Measurements from ENCODE around the gene MCF2L. TPM values are rescaled to one million over a fixed set of nuclear protein-coding genes. Genes with fewer than 3 reads are reported as not detected.

MCF2L gene
- total RNA-seq, 2 experiments from 2014 or later, result 2.8 to 16.4 TPM

- intact Hi-C loops (cut with micrococcal nuclease; ENCODE audit: unreplicated experiment), result no loop called here
- no peaks in the 10 kb centered on the region for H3K9me3 ChIP-seq (ENCODE audit: low read length)
- CTCF ChIA-PET (ENCODE audit: unreplicated experiment), result no interaction called here
- no peak for DNase-seq (ENCODE audit: low spot score)
- TF ChIP-seq EZH2phosphoT487 (IDR thresholded peaks at IDR 0.05; ENCODE audit: borderline replicate concordance, low read depth, low read length), result no peak
- H3K4me3 ChIP-seq (ENCODE audit: low read depth, low read length, poor library complexity, severe bottlenecking), result no peak overlapping the region
- no peak overlapping the region for H2AFZ ChIP-seq (ENCODE audit: low read length)
- no peaks in the 10 kb centered on the region for H3K9me2 ChIP-seq (ENCODE audit: insufficient read depth, low read length)
- no peak overlapping the region for H3K4me2 ChIP-seq (ENCODE audit: low read length)
- H3K36me3 ChIP-seq (ENCODE audit: insufficient read depth, low read length), result no peaks in the 10 kb centered on the region
- H3K4me1 ChIP-seq (ENCODE audit: insufficient read depth, low read length, poor library complexity, severe bottlenecking), result no peaks in the 10 kb centered on the region
- no peak overlapping the region for H3K27ac ChIP-seq (ENCODE audit: low read depth, low read length, poor library complexity, severe bottlenecking)
- no peaks in the 10 kb centered on the region for H4K20me1 ChIP-seq (ENCODE audit: insufficient read depth, low read length)
- BruUV-seq (replicated peaks), result no TSS peak
- POLR2A ChIA-PET, result no interaction called here
- H3K79me2 ChIP-seq (ENCODE audit: insufficient read depth, low read depth, low read length), result no peaks in the 10 kb centered on the region
These were observed 5.4 kb upstream of the MCF2L start for GRCh38 chr13:112963641-112964040.

GRCh38 chr13:112964971-112965492 is 4.0 kb upstream of the MCF2L start:
- H3K36me3 ChIP-seq (ENCODE audit: insufficient read depth, low read length), result no peaks in the 10 kb centered on the region
- H3K9me3 ChIP-seq (ENCODE audit: low read length), result no peaks in the 10 kb centered on the region
- H2AFZ ChIP-seq (ENCODE audit: low read length), result no peak overlapping the region
- intact Hi-C loops (cut with micrococcal nuclease; ENCODE audit: unreplicated experiment), result no loop called here
- ChIA-PET CTCF (ENCODE audit: unreplicated experiment) (no interaction called here), POLR2A (no interaction called here)
- H3K4me3 ChIP-seq (ENCODE audit: low read depth, low read length, poor library complexity, severe bottlenecking), result no peak overlapping the region
- H3K9me2 ChIP-seq (ENCODE audit: insufficient read depth, low read length), result no peaks in the 10 kb centered on the region
- no TSS peak for BruUV-seq (replicated peaks)
- no peak overlapping the region for H3K27ac ChIP-seq (ENCODE audit: low read depth, low read length, poor library complexity, severe bottlenecking)
- no peaks in the 10 kb centered on the region for H3K79me2 ChIP-seq (ENCODE audit: insufficient read depth, low read depth, low read length)
- no peak overlapping the region for H3K4me2 ChIP-seq (ENCODE audit: low read length)
- no peak for DNase-seq (ENCODE audit: low spot score)
- no peaks in the 10 kb centered on the region for H4K20me1 ChIP-seq (ENCODE audit: insufficient read depth, low read length)
- TF ChIP-seq, protein P1, sequence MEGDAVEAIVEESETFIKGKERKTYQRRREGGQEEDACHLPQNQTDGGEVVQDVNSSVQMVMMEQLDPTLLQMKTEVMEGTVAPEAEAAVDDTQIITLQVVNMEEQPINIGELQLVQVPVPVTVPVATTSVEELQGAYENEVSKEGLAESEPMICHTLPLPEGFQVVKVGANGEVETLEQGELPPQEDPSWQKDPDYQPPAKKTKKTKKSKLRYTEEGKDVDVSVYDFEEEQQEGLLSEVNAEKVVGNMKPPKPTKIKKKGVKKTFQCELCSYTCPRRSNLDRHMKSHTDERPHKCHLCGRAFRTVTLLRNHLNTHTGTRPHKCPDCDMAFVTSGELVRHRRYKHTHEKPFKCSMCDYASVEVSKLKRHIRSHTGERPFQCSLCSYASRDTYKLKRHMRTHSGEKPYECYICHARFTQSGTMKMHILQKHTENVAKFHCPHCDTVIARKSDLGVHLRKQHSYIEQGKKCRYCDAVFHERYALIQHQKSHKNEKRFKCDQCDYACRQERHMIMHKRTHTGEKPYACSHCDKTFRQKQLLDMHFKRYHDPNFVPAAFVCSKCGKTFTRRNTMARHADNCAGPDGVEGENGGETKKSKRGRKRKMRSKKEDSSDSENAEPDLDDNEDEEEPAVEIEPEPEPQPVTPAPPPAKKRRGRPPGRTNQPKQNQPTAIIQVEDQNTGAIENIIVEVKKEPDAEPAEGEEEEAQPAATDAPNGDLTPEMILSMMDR (conservative IDR thresholded peaks at IDR 0.05; ENCODE audit: low read length), result no peak
- no peak for TF ChIP-seq EZH2phosphoT487 (IDR thresholded peaks at IDR 0.05; ENCODE audit: borderline replicate concordance, low read depth, low read length)
- H3K4me1 ChIP-seq (ENCODE audit: insufficient read depth, low read length, poor library complexity, severe bottlenecking), result peaks cover 2% of the 10 kb centered on the region

DNA sequence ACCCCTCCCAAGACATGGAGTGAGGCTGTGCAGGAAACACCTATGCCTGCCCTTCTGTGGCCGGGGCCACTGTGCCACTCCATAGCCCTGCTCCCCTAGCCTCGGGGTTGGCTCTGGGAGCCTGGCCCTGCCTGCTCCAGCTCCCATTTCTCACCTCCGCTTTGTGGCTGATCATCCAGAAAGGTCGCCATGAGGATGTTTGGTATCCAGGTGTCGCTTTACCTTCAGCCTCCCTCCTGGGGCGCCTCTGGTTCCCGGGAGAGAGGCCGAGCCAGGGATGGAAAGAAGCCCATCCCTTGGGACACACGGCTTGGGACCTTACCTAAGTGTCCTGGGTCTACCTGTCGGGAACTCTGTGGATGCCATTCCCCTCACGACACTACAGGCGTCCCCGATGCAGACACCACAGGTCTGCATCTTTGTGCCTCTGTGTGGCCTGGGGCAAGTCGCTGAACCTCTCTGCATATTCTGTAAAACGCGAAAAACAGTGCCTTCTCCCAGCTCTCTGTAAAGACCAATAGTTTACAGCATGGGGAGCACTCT is 3.4 kb upstream of the MCF2L start:
- Histone ChIP-seq H3K9me2 (ENCODE audit: insufficient read depth, low read length) (no peaks in the 10 kb centered on the region), H3K4me3 (ENCODE audit: low read depth, low read length, poor library complexity, severe bottlenecking) (no peak overlapping the region), H3K4me1 (ENCODE audit: insufficient read depth, low read length, poor library complexity, severe bottlenecking) (peaks cover 8% of the 10 kb centered on the region), H2AFZ (ENCODE audit: low read length) (no peak overlapping the region), H3K27ac (ENCODE audit: low read depth, low read length, poor library complexity, severe bottlenecking) (no peak overlapping the region), H3K4me2 (ENCODE audit: low read length) (no peak overlapping the region), H3K9me3 (ENCODE audit: low read length) (no peaks in the 10 kb centered on the region), H3K36me3 (ENCODE audit: insufficient read depth, low read length) (no peaks in the 10 kb centered on the region), H4K20me1 (ENCODE audit: insufficient read depth, low read length) (no peaks in the 10 kb centered on the region), H3K79me2 (ENCODE audit: insufficient read depth, low read depth, low read length) (no peaks in the 10 kb centered on the region)
- TF ChIP-seq EZH2phosphoT487 (IDR thresholded peaks at IDR 0.05; ENCODE audit: borderline replicate concordance, low read depth, low read length), result no peak
- TF ChIP-seq, protein P1 (conservative IDR thresholded peaks at IDR 0.05; ENCODE audit: low read length), result no peak
- ChIA-PET CTCF (ENCODE audit: unreplicated experiment) (no interaction called here), POLR2A (no interaction called here)
- intact Hi-C loops (cut with micrococcal nuclease; ENCODE audit: unreplicated experiment), result no loop called here
- no peak for DNase-seq (ENCODE audit: low spot score)
- BruUV-seq (replicated peaks), result no TSS peak

Data from OCI-LY7 (cell line).